Left cardiac atrium (tissue), 4 donors: ENCODE results near the gene SV2B. TPM values are rescaled to one million over a fixed set of nuclear protein-coding genes. Genes with fewer than 3 reads are reported as not detected.
A peak's percentile ranks its signal among the peaks of the same experiment; 100 is the strongest.

Experiments
- ATAC-seq, 2 donors: fragments of 200-7000 bp; cut with Tn5 transposase; one replicate each; pipeline ENCODE4 v1.9.1; 2020; ENCODE audit warnings: mild to moderate bottlenecking in 2 of 2, moderate library complexity in 2 of 2
- DNase-seq: peaks from one replicate; pipeline ENCODE4 v3.0.0-alpha.2; 2020
- intact Hi-C, 2 donors: fragments of 100-400 bp; cut with DNase I; formaldehyde crosslinking; loops; one replicate each; pipeline versions ENCODE4 v1.14.1 to v1.15.1; 2022 to 2023
- total RNA-seq, 2 donors: library from RNA; stranded (reverse); fragmentation: NEBNext Ultra II Directional; extraction: Animal tissue kit (Norgen Biotek cat#: 25700); gene quantifications; one replicate each; pipeline ENCODE4 v1.2.1, GENCODE V29; 2021
- donor health status: DM: no; HTN: yes; CAD: no.
- donor health status: DM: no; HTN: yes; CAD: no; lungs with severe emphysema.
- donor health status: DM: yes; HTN: yes; CAD: no.
- donor health status: Dilated cardiomyopathy.

Gene SV2B
- total RNA-seq, 2 donors from 2014 or later = 1.2 to 1.8 TPM

DNA sequence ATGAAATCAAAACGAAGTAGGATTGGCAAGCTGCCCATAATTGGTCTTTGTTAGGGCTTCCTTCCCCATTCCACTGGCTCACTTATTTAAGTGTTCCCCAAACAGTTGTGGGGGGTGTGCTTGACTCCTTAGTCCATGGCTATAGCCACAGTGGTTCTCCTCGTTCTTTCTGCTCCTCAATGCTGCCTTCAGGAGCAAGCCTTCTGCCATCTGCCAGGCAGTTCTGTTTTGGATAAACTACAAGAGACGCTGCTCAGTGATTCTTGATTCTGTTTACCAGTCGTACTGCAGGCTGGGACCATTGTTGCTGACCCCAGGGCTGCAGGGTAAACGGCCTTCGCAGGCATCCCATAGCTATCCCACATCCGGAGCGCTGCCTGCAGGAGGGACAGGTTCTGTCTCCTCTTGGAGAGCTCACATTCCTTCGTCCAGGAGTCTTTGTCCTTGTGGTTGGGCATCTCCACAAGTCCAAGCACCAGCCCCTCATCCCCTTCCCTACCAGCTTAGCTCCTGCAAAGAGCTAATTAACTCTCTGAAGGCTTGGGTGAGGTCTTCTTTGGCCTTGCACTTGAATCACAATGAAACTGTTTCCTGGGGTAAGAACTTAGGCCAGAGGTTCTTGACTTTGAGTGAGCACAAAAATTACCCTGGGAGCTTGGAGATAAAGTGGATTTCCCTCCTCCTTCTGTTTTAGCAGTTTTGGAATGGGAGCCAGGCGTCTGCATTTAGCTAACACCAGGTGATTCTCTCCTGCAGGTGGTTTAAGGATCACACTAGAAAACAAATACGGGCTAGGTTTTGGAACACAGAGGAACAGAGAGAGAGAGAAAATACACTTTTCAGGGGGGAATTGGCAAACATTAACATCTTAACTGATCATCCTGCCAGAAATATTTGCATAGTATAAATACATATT is 114.9 kb downstream of the SV2B start:
- intact Hi-C loops = no loop called here
- DNase-seq (no peak), ATAC-seq (no peak)

DNA sequence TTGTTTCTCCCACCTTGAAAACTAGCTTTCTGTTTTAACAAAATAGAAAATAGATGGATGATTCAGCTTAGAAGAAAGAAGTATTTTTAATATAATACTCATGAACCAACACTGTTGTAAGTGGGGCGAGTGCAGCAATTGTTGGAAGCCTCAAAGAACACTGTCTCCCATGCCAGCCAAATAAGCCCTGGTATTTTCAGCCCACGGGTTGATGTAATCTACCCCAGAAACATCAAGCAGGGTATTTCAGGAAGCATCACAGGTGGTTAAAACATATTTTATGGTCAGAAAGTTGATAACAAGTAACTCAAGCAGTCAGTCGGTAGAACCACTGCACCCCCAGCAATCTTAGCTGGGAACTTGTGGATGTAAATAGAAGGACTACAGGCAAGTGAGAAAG is 115.9 kb downstream of the SV2B start:
- DNase-seq (no peak), ATAC-seq (no peak)
- intact Hi-C loops = no loop called here

DNA sequence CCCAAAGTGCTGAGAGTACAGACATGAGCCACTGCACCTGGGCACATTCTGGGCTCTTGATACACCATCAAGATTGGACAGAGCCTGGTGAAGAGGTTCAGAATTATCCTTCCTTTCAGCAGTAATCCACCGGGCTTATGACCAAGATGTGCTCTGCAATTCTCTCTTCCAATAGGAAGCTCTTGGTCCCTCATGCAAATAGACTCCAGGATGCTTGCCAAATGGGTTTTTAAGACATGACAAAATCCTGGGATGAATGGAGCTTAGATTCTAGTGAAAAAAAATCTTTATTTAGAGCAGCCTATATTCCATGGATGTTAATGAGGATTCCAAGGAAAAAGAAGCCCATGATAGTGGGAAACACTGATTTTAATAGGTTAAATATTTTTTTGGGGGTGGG is 119.1 kb downstream of the SV2B start:
- ATAC-seq (no peak), DNase-seq (no peak)
- intact Hi-C loops = no loop called here

DNA sequence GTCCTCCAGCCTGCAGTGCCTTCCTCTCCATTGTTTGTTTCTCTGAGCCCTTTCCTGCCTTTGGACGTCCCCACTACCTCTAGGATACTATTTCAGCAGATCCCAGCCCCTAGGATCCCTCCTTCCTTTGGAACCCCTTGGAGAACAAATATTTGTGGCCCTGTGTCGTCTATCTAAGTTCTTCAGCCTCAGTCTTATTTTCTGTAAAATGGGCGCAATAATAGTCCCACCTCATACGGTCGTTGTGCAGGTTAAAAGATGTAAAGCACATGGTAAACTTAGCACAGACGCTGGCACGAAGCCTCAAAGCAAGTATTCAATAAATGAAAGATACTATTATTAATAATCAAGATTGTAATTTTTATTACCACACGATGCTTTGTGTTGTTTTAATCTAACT is 122.0 kb downstream of the SV2B start:
- intact Hi-C loops = loop anchor here in 1 of 2 donors (5.0 kb wide), 1 partner anchor 165 kb away; no protein-coding TSS in a partner anchor

DNA sequence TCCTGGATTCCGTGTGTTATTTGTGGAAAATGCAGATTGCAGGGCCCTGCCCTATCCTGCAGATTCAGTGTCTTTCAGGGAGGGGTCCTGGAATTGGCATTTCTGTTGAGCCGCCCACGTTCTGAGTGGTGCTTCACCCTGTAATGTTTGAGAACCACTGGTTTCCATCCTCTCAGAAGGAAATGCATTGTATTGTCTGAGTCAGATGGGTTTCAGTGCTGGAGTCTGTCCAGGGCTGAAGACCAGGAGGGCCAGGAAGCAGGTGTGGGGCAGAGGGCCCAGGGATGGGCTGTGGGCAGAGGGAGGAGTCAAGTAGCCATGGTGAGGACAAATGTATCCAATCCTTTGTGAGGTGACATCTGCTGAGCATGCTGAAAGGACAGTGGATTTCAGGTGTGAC is 123.8 kb downstream of the SV2B start:
- DNase-seq (no peak), ATAC-seq (no peak)
- intact Hi-C loops = loop anchor here (1.0 to 5.0 kb wide), 2 partner anchors 166 to 167 kb away; no protein-coding TSS in a partner anchor

More for the DNA sequence above, 122.0 kb downstream of the SV2B start:
- DNase-seq = no peak
- ATAC-seq = no peak

DNA sequence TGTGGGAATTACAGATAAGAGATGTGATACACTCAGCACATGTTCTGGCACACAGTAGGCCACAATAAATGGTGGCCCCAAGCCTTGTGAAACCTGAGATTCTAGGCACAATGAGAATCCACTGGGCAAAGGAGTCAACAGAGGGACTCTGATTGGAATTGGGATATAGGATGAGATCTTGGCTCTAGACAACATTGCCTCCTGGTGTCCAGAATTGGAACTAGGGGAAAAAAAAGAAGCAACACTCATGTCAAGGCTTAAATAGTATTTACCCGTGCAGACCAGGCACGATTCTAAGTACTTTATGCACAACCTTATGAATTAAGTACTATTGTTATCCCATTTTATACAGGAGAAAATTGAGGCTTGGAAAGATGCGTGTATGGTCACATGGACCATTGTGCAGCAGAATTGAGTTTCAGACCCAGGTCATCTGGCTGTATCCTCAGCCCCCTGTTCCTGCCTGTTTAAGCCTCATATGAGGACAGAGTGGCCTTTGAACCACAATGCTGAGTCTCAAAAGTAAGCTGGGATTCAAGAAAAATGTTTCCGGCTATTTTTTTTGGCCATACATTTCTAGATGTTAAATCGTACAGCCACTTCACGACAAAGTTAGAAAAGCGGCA is 124.8 kb downstream of the SV2B start:
- DNase-seq (no peak), ATAC-seq (peak in 1 of 2 donors; percentile 49)
- intact Hi-C loops = loop anchor here (1.0 to 5.0 kb wide), 2 partner anchors 167 to 168 kb away; no protein-coding TSS in a partner anchor

DNA sequence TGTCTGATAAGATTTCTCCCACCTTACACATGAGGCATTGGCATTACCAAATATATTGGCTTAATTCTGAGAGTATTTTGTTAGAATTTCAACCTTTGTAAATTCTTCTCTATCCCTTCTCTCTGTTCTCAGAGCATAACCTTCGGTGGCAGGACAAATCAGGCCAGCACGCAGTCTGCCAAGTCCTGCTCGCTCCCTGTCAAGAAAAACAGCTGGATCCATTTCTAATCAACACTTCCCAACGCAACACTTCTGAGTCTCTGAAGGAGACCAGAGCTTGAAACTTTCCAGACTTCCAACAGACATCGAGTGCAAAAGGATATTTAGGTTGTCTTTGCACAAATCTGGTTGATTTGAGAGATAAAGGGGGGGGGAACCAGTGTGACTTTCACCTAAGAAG is 125.7 kb downstream of the SV2B start:
- no peak for DNase-seq
- intact Hi-C loops = no loop called here
- ATAC-seq = no peak

DNA sequence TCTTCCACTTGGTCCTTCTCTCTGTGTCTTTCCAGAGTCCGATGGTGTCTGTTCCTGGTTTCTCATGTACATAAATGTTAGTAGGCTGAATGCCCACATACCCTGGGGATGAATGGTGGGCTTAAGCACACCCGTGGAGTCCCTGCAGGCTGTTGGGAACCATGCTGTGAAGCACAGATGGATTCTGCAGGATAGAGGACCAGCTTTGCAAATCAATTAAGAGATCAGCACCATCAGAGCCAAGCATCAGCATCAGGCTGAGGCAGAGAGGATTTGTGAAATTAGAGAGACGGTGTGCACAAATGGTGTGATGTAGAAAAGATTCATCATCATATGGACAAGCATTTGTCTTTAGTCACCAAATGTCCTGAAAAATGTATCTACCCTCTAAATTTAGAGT is 127.1 kb downstream of the SV2B start:
- ATAC-seq = no peak
- DNase-seq = no peak
- intact Hi-C loops = no loop called here

DNA sequence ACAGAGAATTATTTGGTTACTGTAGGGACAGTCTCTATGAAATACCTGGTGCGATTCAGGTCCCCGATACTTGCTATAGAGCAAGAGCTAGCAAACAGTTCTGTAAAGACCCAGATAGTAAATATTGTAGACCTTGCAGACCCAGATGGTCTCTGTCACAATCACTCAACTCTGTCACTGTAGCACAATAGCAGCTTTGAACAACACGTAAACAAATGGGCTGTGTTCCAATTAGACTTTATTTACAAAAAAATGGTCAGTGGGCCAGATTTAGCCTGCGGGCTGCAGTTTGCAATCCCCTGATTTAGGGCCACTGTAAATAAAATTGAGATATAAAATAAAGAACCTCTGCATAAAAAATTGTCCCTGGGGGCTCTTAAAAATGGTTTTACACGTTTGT is 127.7 kb downstream of the SV2B start:
- DNase-seq (no peak), ATAC-seq (no peak)
- intact Hi-C loops = loop anchor here in 1 of 2 donors (1.0 kb wide), 1 partner anchor 43 kb away; no protein-coding TSS in a partner anchor

DNA sequence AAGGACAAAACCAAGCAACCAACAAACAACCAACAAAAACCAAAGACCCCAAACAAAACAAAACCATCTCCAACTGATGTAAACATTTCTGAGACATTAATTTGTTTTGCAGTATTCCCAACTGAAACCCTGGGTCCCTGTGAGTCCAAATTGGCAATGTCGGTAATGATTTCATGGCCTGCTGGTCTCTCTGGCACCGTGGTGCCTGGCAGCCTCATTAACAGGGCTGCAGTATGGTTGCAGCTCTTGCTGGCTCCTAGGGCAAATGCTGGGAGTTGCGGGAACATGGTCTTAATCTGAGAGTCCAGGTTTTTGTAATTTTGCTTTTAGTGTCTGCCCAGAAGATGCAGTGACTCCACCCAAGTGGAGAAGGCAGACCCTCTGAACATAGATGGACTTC is 128.3 kb downstream of the SV2B start:
- ATAC-seq (no peak), DNase-seq (no peak)
- intact Hi-C loops = loop anchor here in 1 of 2 donors (1.0 kb wide), 1 partner anchor 42 kb away; no protein-coding TSS in a partner anchor

DNA sequence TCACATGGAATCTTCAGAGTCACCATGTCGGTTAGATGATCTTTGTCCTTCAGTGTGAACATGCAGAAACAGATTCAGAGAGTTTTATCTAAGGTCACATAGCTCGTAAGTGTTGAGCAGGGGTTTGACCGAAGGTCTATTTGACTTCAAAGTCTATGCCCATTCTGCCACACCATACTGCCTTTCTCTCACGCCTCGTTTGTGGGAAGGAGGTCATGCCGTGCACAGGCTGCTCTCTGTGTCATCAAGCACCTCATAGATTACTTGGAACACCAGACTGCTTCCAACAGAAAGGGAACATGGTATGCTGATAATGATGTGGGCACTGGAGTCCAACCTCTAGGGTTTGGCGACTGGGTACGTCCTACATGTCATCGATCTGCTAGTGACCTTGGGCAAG is 128.8 kb downstream of the SV2B start:
- intact Hi-C loops = loop anchor here in 1 of 2 donors (1.0 kb wide), 1 partner anchor 41 kb away; no protein-coding TSS in a partner anchor
- ATAC-seq (no peak), DNase-seq (no peak)

DNA sequence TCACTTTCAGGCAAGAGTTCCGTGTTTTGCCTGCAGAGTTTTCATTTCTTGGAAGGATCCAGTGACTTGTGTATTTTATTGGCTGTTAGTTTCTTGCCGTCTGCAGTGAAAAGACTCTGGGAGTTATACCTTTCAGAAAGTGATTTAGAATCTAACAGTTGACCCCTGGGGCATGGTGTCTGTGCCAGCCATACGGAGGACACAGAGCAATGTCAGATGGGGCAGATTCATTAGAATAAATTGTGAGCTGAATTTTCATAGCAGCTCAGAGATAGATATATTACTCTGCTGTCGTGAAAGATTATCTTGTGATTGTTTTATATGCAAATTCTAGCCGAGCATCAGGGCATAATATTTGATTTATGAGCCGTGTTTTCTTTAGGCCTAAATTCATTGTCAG is 131.6 kb downstream of the SV2B start:
- no peak for DNase-seq
- ATAC-seq = no peak
- intact Hi-C loops = no loop called here

DNA sequence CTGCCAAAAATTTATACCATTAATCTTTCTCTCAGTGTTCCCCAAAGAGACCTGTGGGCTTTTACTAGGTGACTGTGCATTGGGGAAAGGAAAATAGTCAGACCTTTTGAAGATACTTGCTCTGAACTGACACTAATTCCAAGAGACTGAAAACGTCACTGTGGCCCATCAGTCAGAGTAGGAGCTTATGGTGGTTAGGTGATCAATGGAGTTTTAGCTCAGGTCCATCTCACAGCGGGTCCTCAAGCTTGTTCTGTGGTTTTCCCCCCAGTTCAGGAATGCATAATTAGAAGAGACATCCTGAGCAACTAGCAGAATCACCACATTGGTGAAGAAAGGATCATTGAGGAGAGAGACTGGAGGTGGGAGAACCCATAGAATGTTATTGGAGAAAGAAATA is 134.7 kb downstream of the SV2B start:
- DNase-seq = no peak
- intact Hi-C loops = no loop called here
- ATAC-seq = no peak

DNA sequence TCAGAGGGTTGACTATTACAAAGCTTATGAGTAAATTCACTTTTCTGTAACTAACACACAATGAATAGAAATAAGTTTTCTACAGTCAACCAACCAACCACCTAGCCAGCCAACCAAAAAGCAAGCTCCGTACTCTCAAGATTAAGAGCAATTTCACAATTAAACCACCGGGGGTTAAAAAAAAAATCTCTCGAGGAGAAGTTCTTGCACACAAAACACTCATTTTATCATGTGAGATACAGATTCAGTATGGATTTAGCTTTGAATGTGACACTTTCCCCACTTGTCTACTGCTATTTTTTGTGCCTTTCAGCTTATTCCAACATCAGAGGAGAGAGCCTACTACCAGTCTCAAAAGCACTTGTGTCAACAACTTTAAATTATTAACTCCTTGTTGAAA is 135.3 kb downstream of the SV2B start:
- ATAC-seq = no peak
- intact Hi-C loops = no loop called here
- no peak for DNase-seq

DNA sequence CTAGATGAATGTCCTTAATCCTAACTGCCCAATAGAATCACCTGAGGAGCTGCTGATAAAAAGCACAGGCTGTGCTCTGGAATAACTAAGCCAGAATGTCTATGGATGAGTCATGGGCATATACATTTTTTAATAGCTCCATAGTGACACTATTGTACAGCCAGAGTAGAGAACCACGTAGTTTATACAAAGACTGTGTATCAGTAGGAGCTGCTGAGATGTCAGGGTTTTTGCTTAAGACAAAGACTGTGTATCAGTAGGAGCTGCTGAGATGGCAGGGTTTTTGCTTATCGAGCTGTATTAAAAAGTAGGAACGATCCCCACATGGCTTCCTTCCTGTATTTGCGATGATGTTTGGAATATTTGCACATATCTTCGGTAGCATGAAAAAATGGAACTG is 137.4 kb downstream of the SV2B start:
- peak in 1 of 2 donors; percentile 39 for ATAC-seq
- DNase-seq = no peak
- intact Hi-C loops = no loop called here

DNA sequence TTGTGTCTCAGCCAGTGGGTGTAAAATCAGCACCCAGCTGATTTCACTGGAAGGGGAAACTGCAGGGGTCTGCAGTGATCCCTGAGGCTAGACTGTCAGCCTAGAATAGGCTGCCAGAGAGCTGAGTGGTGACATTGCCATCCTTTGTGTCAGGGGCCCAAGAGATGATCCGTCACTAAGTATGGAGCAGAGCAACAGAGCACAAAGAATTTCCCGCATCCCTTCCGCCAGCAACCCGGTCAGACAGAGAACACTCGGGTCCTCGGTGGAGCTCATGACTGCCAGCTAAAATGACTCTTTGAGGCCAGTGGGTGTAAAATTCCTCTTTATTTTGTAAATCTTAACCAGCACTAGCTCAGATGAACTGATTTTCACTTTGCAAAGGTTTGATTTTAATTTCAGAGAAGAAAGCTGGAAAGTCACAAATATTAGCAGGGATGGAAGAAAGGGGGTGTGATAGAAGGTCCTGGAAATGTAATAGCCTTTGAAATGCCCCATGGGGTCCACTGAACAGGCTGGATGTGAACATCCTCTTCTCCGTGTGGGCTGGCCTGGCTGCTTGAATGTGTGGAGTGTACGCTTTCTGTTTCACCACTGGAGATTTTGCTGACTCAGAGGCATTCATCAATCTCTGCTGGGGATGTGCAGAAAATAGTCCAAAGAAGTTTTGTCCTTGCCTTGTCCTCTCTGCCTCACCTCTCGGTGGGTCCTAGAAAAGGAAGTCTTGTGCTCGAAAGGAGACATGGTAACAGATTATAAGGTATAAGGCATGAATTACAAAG is 138.8 kb downstream of the SV2B start:
- peak in 1 of 2 donors; percentile 45 for ATAC-seq
- no peak for DNase-seq
- intact Hi-C loops = no loop called here

DNA sequence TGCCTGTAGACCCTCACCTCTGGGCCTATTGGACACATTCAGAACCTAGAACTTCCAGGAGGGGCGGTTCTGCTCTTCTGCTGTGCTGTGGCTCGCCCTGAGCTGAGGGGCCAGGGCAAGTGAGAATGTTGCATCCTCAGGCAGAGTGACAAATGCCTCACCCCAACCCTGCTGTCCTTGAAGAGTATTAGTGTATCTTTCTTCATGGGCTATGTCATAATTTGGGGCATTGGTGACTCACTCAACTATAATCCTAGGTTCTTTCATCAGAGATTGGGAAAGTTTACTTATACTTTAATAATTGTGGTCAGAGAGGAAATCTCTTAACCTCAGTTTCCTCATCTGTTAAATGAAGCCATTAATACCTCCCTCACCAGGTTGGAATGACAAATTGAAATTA is 143.8 kb downstream of the SV2B start:
- ATAC-seq (no peak), DNase-seq (no peak)
- intact Hi-C loops = no loop called here

DNA sequence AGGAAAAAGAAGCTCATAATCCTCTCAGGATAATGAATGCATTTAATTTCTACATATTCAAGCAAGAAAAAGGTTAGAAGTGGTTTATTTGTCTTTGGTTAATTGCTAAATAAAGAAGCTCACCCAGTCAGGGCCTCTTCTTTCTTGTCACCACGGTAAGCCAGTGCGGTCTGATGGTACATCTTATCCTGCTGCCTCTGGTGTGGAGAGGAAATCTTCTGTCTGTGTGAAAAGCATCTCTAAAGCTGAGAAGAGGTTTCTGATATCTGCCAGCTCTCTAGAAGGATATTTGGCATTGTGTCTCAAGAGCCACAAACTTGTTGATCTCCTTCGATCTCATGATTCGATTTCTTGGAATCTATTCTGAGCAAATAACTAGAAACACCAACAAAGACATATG is 144.9 kb downstream of the SV2B start:
- no peak for ATAC-seq
- no peak for DNase-seq
- intact Hi-C loops = no loop called here

DNA sequence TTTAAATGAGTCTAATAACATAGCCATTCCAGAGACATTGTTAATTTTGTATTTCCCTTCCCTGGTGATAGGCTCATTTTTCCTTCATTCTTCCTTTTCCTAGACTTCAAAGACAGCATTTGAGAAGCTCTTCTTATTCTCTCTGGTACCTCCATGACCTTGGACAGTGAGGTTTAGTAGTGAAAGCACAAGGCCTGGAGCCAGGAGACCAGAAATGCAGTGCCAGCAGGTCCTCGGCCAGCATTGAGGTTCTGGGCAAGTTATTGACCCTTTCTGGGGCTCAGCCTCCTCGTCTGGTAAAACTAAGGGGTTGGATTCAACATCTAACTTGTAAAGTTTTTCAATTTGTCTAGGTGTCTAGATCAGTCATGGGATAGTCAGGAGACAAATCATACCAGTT is 146.9 kb downstream of the SV2B start:
- no peak for DNase-seq
- ATAC-seq = no peak
- intact Hi-C loops = no loop called here

DNA sequence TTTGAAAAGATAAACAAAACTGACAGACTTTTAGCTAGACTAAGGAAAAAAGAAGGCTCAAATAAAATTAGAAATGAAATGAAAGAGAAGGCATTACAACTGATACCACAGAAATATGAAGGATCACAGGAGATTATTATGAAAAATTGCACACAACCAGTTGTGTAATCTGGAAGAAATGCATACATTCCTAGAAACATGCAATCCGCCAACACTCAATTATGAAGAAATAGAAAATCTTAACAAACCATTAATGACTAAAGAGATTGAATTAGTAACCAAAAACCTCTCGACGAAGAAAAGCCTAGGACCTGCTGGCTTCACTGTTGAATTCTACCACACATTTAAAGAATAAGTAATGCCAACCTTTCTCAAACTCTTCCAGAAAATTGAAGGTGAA is 149.5 kb downstream of the SV2B start:
- DNase-seq (no peak), ATAC-seq (no peak)
- intact Hi-C loops = no loop called here
